ENCODE results near the gene TMEM218. TPM values are rescaled to one million over a fixed set of nuclear protein-coding genes. Genes with fewer than 3 reads are reported as not detected.
"Not testable (repeated sequence)": the region's sequence is repeated elsewhere in the genome, so short reads cannot be mapped to it uniquely, and the experiment has no call there.

The TMEM218 gene
- total RNA-seq, 1 donor from 2014 or later: 23.1 TPM

- no peak for DNase-seq
These were observed 35.5 kb downstream of the TMEM218 start for GRCh38 chr11:125075900-125076317.

DNA sequence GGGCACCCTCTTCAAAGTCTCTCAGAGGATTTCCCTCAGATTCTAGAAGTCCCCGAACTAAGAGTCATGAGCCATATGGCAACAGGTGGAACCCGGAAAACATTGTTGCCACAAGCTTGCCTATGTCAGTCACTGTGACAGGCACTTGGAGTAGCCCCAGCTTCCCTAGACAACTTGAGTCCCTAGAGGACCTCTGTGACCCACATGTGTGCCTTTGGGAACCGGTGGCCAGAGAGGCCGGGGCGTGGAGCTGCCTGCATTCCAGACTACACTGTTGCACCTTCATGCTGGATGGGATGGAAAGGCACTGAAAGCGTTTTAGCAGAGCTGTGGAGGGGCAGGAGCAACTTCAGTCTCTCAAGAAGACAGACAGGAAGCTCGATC is 36.2 kb downstream of the TMEM218 start:
- DNase-seq: no peak

DNA sequence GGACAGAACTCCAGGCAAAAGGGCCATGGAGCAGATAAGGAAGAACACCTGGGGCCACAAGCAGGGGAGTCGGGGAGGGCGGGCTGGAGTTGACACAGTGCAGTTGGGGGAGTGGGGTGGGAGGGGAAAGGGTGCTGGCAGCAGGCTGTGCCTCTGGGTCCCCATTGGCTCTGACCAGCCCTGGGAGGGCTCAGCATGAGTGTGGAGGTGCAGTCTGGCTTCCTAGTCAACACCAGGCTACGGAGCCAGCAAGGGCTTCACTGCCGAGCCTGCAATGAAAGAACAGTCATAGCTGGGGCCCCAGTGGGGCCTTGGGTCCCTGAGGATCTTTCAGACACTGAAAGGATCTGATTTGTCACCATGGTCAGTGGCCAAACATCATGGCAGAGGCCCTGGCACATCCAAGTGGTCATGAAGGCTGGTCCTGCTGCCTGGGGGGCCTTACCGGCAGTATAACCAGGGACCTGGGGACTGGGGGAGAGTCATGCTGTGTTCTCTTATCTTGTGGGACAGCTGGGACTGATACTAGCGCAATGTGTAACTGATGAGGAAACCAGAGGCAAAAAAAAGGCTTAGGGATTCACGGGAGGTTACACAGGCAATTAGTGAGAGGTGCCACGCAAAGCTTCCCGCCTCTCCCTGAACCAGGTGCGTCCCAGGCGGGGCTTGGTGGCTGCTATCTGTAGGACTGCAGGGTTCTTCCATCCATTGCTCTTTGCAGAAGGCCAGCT is 36.8 kb downstream of the TMEM218 start:
- DNase-seq: no peak

GRCh38 chr11:125073616-125074483 is 37.6 kb downstream of the TMEM218 start:
- DNase-seq: no peak

- no peak for DNase-seq
These were observed 38.4 kb downstream of the TMEM218 start for GRCh38 chr11:125072961-125073590.

DNA sequence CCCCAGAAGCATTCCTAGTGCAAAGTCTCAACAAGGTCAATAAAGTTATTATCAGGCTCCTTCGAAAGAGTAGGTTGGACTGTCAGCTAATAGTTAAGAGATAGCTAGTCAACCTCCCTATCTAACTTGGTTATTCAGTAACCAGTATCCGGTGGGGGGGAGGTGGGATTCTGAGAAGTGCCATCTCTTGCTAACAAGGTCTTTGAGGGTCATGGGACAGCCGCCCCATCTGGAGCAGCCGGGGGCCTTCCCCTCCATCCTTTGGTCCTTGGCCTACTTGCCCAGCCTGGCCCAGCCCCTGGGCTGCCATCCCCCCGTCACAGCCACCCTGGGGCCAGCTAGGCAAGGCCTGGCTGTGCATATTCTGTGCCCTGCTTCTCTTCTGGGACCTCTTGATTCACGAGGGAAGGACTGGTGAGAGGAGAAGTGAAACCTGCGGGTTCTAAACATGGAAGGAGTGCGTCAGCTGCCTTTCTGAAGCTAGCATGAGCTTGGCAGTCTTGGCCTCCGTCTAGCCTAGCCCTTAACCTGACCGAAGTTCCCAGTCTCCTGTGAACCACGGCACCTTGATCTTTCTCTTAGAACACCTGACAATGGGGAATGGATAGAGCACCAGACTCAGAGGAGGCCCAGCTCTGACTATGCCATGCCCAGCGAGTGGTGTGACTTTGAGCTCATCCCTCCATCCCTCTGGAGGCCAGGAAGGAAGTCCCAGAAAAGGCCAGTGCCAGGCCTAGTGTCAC is 39.0 kb downstream of the TMEM218 start:
- no peak for DNase-seq

- DNase-seq: no peak
These were observed 39.6 kb downstream of the TMEM218 start for GRCh38 chr11:125071846-125072217.

GRCh38 chr11:125071435-125071834 is 40.0 kb downstream of the TMEM218 start:
- DNase-seq: no peak

DNA sequence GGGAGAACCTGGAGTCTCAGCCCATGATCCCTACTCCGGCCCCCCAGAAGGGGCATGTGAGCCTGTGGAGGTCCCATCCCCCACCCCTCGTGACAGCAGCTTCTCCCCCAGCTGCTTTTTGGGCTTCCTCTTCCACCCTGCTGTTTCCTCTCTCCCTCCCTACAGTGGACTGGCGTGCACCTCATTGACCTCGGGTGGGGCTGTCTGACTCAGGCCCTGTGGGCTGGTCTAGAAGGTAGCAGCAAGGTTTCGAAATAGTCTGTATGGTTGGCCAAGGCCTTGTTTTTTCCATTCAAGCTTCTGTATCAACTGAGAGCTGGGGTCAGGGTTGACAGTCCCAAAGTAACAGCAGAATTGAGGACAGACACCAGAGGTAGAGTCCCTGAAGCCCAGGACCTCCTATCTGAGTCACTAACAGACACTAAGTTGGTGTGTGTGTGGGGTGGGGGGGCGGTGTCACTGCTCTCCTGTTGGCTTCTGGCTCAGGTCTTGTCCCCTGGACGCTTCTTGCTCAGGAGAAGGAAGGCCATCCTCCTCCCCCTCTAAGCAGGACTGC is 40.6 kb downstream of the TMEM218 start:
- DNase-seq: no peak

DNA sequence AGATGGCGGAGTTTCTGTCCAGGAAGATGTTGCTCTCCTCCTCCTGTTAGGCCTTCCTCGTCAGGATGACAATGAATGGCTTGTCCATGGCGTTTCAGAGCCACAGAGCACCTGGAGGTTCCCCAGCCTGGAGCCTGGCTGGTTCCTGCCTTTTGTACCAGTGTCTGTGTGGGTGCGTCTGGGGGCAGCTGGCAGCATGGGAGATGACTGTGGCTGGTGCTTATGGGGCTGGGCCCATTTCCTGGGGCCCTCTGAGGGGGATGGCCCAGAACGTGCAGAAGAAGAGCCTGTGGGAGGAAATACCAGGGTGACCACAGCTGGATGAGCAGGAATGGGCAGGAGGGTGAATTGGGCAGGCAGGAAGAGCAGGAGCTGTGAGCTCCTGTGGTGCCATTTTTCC is 41.6 kb downstream of the TMEM218 start:
- no peak for DNase-seq

DNA sequence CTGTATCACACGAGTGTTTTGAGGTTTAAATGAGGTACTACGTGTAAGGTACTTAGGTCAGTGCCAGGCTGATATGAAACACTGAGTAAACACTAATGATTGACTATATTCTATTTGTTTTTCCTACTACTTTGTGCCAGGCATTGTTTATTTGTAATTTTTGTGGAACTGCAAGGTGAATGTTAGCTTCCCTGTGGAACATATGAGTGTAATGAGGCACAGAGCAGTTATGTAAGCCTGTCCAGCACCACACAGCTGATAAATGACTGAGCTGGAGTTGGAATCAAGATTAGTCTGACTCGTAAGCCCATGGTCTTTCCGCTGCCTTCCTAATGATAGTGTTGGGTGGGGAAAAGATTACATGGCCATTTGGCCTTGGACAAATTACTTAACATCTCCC is 42.4 kb downstream of the TMEM218 start:
- DNase-seq: no peak

DNA sequence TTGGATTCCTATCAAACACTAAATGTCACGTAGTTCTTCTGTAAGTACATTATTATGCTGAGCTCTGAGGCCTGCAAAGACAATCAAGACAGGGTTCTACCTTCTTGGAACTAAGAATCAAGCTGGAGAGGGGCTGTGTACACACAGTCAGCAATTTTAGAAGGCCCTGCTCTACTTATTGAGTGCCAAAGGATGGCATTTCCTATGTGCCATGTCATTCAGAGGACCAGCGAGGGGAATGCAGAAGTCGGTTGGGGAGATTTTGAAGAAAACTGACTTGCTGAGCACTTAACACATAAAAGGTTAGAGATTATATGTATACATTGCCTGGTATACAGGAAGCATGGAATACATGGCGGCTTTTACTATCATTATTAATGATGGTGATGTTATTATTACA is 43.1 kb downstream of the TMEM218 start:
- DNase-seq: no peak

DNA sequence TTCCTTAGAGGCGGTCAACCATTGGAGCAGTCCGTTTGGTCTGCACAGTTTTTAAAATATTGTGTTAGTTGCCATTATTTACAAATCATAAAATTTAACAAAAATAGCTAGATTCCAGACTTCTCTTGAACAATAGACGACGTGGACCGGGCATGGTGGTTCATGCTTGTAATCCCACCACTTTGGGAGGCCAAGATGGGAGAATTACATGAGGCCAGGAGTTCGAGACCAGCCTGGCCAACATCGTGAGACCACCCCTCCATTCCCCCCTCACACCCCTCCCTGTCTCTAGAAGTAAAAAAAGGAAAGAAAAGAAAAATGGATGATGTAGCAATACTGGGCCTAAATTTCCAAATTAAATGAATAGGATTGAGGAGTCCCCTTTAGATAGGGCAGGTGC is 47.4 kb downstream of the TMEM218 start:
- DNase-seq: no peak

GRCh38 chr11:125063429-125064043 is 47.9 kb downstream of the TMEM218 start:
- DNase-seq: no peak

DNA sequence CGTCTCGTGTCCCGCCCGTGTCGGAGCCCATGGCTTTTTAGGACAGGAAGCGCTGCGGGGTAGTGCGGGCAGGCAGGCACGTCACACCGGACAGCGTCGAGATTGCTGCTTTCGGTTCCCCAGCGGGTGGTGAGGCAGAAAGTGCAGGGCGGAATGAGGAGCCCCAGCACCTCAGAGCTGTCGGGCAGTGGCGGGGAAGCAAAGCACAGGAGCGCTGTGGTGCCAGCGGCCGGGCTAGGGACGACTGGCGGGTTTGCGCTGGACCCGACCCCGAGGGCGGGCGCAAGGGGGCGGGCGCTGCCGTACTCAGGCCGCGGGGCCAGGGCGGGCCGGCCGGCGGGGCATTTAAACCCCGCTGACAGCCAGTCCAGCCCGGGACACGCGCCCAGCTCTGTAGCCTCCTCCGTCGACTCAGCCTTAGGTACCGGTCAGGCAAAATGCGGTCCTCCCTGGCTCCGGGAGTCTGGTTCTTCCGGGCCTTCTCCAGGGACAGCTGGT is 48.4 kb downstream of the TMEM218 start, which contains the start of gene SLC37A2:
Gene SLC37A2 (plus strand): TSS at position 375 of the 498 bp plus-strand sequence. CDS start 63 bp downstream, at position 438.
- no peak for DNase-seq

- no peak for DNase-seq
These were observed 49.1 kb downstream of the TMEM218 start for GRCh38 chr11:125062218-125062930.

- no peak for DNase-seq
These were observed 50.1 kb downstream of the TMEM218 start for GRCh38 chr11:125061281-125061680.

GRCh38 chr11:125057693-125058016 is 53.8 kb downstream of the TMEM218 start:
- DNase-seq: no peak

DNA sequence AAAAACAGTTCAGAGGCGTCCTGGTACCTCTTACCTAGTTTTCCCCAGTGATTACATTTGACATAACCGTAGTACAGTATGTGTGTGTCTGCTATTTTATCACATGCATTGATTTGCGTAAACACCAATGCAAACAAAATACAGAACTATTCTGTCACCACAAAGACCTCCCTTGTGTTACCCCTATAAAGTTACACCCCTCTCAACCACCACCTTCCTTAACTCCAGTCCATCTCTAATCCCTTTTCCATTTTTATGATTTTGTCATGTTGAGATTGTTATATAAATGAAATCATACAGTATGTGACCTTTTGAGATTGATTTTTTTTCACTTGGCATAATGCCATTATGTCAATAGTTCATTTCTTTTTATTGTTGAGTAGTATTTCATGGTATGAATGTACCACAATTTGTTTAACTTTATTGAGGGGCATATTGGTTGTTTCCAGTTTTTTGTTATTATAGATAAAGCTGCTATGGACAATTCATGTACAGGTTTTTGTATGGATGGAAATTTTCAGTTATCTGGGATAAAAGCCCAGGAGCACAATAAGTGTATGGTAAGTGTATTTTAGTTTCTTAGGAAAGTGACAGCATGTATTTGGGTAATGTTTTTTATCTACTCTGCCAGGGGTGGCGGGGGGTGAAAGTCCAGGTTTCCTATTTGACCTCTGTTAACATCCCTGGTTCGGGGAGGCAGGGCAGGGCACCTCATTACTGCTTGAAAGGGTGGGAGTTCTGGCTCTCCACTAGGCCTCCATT is 54.3 kb downstream of the TMEM218 start:
- DNase-seq: no peak

DNA sequence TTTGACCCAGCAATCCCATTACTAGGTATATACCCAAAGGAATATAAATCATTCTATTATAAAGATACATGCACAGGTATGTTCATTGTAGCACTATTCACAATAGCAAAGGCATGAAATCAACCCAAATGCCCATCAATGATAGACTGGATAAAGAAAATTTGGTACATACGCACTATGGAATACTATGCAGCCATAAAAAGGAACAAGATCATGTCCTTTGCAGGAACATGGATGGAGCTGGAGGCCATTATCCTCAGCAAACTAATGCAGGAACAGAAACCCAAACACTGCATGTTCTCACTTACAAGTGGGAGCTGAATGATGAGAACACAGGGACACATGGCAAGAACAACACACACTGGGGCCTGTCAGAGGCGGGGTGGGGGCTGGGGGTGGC is 55.3 kb downstream of the TMEM218 start:
- not testable (repeated sequence) for DNase-seq
